Cardiac muscle cell (in vitro differentiated cells and primary cell): Measurements from ENCODE around the gene LILRA6. TPM values are rescaled to one million over a fixed set of nuclear protein-coding genes. Genes with fewer than 3 reads are reported as not detected.

Experiments used
- DNase-seq, 2 donors: peaks; one replicate each; pipeline versions ENCODE4 v3.0.0 to v3.0.0-alpha.2; 2010 to 2017; ENCODE audit warnings: low read depth in 1 of 2, low spot score in 1 of 2
- H3K27ac ChIP-seq: fragments of 200-600 bp; sonication (generic); 2 replicates; pipeline ENCODE4 v1.5.1; 2016
- H3K27me3 ChIP-seq: fragments of 200-600 bp; sonication (generic); 2 replicates; pipeline ENCODE4 v1.6.0; 2016; ENCODE audit warnings: control low read depth
- H3K36me3 ChIP-seq: fragments of 200-600 bp; sonication (generic); 2 replicates; pipeline ENCODE4 v1.5.1; 2016; ENCODE audit warnings: control low read depth
- H3K4me1 ChIP-seq: fragments of 200-600 bp; sonication (generic); 2 replicates; pipeline ENCODE4 v1.8.1; 2017; ENCODE audit warnings: low read depth, mild to moderate bottlenecking, mixed run types
- H3K4me3 ChIP-seq: fragments of 200-600 bp; sonication (generic); 2 replicates; pipeline ENCODE4 v1.5.1; 2016; ENCODE audit warnings: mild to moderate bottlenecking
- H3K9me3 ChIP-seq: fragments of 200-600 bp; sonication (generic); 2 replicates; pipeline ENCODE4 v1.5.1; 2017; ENCODE audit warnings: low read depth, mild to moderate bottlenecking, control low read depth
- polyA plus RNA-seq: library from polyadenylated mRNA; unstranded; fragments of >200 nt; fragmentation: Nextera tagmentation; extraction: Ambion mirVana; gene quantifications from 2 replicates; pipeline ENCODE4 v1.2.1, GENCODE V29; 2016
- total RNA-seq: library from RNA; depleted of rRNA; stranded (reverse); fragments of >200 nt; gene quantifications from 2 replicates; pipeline ENCODE4 v1.2.3, GENCODE V29; 2016
- TF ChIP-seq, protein P1 (sequence below): IDR thresholded peaks from 2 replicates; pipeline ENCODE4 v1.5.1; 2012; ENCODE audit warnings: low read depth, mild to moderate bottlenecking, low read length

The LILRA6 gene
- total and polyA plus RNA-seq, 2 experiments from 2014 or later, result 0.15 to 0.27 TPM

DNA sequence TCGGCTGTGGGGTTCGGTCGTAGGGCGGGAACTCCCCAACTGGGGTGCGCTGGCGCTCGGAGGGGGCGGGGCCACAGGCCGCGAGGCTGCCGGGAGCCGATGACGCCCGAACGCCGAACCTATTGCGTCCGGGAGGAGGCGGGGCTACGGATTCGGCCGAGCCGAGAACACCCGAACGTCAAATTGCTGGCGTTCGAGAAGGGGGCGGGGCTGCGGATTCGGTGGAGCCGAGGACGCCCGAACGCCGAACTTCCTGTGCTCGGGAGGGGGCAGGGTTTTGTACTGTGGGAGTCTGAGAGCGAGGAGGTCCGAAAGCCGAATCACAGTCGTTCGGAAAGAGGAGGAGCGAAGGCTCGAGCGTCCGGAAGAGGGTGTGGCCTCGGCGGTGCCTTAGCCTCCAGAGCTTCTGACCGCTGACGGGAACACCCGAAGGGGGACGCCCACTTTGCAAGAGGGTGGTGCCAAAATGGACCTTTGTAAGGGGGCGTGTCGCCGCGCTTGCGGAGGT is 52.0 kb downstream of the LILRA6 start:
- Histone ChIP-seq H3K9me3 (no peaks in the 10 kb centered on the region), H3K36me3 (peaks cover 13% of the 10 kb centered on the region), H3K27me3 (no peaks in the 10 kb centered on the region), H3K4me3 (peak overlapping the region; percentile 62), H3K4me1 (peaks cover 11% of the 10 kb centered on the region), H3K27ac (peak overlapping the region; percentile 98)
- TF ChIP-seq, protein P1, sequence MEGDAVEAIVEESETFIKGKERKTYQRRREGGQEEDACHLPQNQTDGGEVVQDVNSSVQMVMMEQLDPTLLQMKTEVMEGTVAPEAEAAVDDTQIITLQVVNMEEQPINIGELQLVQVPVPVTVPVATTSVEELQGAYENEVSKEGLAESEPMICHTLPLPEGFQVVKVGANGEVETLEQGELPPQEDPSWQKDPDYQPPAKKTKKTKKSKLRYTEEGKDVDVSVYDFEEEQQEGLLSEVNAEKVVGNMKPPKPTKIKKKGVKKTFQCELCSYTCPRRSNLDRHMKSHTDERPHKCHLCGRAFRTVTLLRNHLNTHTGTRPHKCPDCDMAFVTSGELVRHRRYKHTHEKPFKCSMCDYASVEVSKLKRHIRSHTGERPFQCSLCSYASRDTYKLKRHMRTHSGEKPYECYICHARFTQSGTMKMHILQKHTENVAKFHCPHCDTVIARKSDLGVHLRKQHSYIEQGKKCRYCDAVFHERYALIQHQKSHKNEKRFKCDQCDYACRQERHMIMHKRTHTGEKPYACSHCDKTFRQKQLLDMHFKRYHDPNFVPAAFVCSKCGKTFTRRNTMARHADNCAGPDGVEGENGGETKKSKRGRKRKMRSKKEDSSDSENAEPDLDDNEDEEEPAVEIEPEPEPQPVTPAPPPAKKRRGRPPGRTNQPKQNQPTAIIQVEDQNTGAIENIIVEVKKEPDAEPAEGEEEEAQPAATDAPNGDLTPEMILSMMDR, result no peak
- peak; percentile 100 for DNase-seq

DNA sequence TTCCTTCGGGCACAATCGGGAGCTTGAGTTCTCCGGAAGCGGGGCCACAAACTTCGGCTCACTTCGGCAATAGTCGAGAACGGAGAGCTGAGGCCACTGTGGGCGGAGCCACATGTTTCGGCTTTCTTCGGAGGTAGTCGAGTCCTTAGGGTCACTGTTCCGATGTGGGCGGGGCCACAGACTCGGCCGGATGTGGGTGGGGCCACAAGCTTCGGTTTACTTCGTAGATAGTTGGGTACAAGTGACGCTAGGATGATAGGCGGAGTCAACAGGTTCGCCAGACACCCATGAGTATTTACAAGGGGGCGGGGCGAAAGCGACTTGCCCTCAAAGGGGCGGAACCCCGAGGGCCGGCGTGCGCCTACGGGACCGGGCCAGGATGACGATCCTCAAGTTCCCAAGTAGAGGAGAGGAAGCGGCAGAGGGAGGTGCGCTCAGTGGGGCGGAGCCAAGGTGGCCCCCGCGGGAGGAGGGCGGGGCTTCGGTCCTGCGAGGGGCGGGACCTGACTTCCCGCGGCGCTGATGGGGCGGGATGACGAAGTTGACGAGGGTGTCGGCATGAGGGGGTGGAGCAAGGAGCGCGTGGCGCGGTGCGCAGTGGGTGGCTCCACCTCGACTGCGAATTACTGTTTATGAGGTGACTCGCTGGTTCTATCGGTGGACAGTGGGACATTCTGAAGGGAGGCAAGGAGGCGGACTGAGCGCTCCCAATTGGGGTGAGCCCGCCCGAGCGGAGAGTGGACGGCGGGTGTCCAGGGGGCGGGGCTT is 52.7 kb downstream of the LILRA6 start:
- no peaks in the 10 kb centered on the region for H3K27me3 ChIP-seq
- DNase-seq, result peak; percentile 100
- H3K4me3 ChIP-seq, result peak overlapping the region; percentile 44
- H3K36me3 ChIP-seq, result peaks cover 13% of the 10 kb centered on the region
- TF ChIP-seq, protein P1, result no peak
- H3K27ac ChIP-seq, result peak overlapping the region; percentile 98
- peaks cover 11% of the 10 kb centered on the region for H3K4me1 ChIP-seq
- H3K9me3 ChIP-seq, result no peaks in the 10 kb centered on the region

DNA sequence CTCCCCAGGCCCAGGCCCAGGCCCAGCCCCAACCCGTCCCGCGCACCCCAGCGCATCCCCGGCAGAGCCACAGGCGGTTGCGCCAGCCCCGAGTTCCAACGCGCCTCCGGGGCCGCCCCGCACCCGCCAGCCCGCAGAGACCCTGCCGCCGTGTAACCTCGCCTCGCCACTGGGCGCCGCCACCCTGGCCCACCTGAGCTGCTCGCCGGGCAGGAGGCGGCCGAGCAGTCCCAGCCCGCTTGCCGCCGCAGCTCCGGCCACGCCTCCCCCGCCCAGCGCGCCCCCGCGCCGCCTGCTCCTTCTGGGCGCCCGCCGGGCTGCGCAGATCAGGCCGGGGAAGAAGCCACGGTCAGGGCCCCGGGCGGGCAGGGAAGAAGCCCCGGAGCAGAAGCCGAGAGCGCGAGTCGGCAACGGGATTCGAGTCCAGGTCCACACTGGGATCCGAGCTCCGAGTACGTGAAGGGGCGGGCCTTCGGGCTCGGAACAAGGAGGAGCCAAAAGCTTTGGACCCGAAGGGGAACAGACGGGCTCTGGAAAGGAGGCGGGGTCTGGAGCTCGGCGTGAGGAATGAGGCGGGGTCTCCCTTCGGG is 53.4 kb downstream of the LILRA6 start, which contains the start of gene MBOAT7:
TSS of gene MBOAT7 (minus strand) at position 436 of the 590 bp plus-strand sequence. CDS start 1,072 bp downstream, outside the sequence.
- Histone ChIP-seq H3K27me3 (no peaks in the 10 kb centered on the region), H3K4me3 (peak within 1 kb of the TSS; percentile 67), H3K36me3 (peaks cover 10% of the 10 kb centered on the region), H3K27ac (peak within 1 kb of the TSS; percentile 98), H3K9me3 (no peaks in the 10 kb centered on the region), H3K4me1 (peaks cover 11% of the 10 kb centered on the region)
- no peak for DNase-seq
- TF ChIP-seq, protein P1, result peak; percentile 16

DNA sequence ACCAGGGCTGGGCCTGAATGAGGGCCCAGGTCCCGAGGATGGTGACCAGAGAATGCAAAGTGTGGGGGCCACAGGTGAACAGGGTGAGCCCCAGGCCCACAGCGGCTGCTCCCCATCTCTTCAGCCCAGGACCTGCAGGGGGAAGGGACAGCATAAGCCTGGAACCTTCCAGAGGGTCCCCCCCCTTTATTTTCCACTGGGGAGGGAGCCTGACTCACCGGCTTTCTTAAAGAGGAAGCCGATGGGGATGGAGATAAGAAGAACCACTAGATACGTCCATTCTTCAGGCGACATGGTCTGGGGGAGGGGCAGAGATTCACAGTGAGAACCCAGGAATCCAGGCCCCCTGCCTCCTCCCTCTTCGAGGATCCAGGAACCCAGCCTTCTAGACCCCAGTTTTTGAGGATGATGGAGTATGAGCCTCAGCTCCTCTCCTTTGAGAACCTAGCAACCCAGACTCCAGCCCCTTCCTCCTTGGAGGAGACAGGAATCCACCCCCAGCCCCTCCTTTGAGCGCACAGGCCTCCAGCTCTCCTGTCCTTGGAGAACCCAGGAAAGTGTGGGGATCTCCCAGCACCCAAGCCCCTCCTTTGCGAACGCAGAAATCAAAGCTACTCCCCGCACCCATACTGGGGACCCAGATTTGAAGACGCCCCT is 54.2 kb downstream of the LILRA6 start:
- TF ChIP-seq, protein P1, result no peak
- H3K27me3 ChIP-seq, result no peaks in the 10 kb centered on the region
- no peaks in the 10 kb centered on the region for H3K9me3 ChIP-seq
- peak overlapping the region; percentile 95 for H3K27ac ChIP-seq
- peak overlapping the region; percentile 67 for H3K4me3 ChIP-seq
- peaks cover 3% of the 10 kb centered on the region for H3K36me3 ChIP-seq
- peak in 1 of 2 donors; percentile 50 for DNase-seq
- peaks cover 11% of the 10 kb centered on the region for H3K4me1 ChIP-seq

GRCh38 chr19:54186934-54187381 is 55.6 kb downstream of the LILRA6 start:
- no peak for DNase-seq
- Histone ChIP-seq H3K27ac (no peak overlapping the region), H3K36me3 (no peaks in the 10 kb centered on the region), H3K4me3 (no peak overlapping the region), H3K9me3 (no peaks in the 10 kb centered on the region), H3K27me3 (no peaks in the 10 kb centered on the region), H3K4me1 (peaks cover 6% of the 10 kb centered on the region)
- TF ChIP-seq, protein P1, result no peak
